A673 (cell line): Measurements from ENCODE around the gene MT2A. TPM values are rescaled to one million over a fixed set of nuclear protein-coding genes. Genes with fewer than 3 reads are reported as not detected.

ENCODE experiments used
- BruUV-seq: library from RNA; stranded (reverse); fragments of 400-500 nt; replicated peaks from 2 replicates; lab custom pipeline; 2021; lab: Mats Ljungman, UMichigan
- CTCF ChIA-PET: fragments of 300-600 bp; sonication (Branson Sonifier 250); formaldehyde crosslinking; loops from one replicate; lab custom pipeline; 2022; ENCODE audit warnings: antibody characterized with exemption; lab: Charles Lee
- POLR2A ChIA-PET: fragments of 300-600 bp; sonication (Branson Sonifier 250); formaldehyde crosslinking; loops from one replicate; lab custom pipeline; 2022; ENCODE audit warnings: antibody characterized with exemption; ENCODE audit not compliant: low non-redundant PET; lab: Charles Lee
- DNase-seq: peaks from one replicate; pipeline ENCODE4 v3.0.0-alpha.2; 2015; ENCODE audit warnings: low spot score
- H3K27ac ChIP-seq: fragments of 200-600 bp; sonication (generic); 2 replicates; pipeline ENCODE4 v1.5.1; 2016; ENCODE audit warnings: mixed run types, low read depth, mild to moderate bottlenecking, mixed read lengths, antibody characterized with exemption, low read length; ENCODE audit not compliant: poor library complexity, severe bottlenecking
- H3K27me3 ChIP-seq: fragments of 200-600 bp; sonication (generic); replicated peaks from 2 replicates; pipeline ENCODE4 v1.6.1; 2017; ENCODE audit warnings: mixed run types, low read depth, mild to moderate bottlenecking, mixed read lengths, antibody characterized with exemption, low read length; ENCODE audit not compliant: insufficient read depth, poor library complexity
- H3K36me3 ChIP-seq: fragments of 200-600 bp; sonication (generic); 2 replicates; pipeline ENCODE4 v1.6.1; 2016; ENCODE audit warnings: mixed run types, mild to moderate bottlenecking, mixed read lengths, antibody characterized with exemption, low read length; ENCODE audit not compliant: insufficient read depth, poor library complexity, severe bottlenecking
- H3K4me1 ChIP-seq: fragments of 200-600 bp; sonication (generic); 2 replicates; pipeline ENCODE4 v1.6.1; 2017; ENCODE audit warnings: mixed run types, mild to moderate bottlenecking, mixed read lengths, antibody characterized with exemption, low read length; ENCODE audit not compliant: insufficient read depth, poor library complexity, severe bottlenecking
- H3K4me3 ChIP-seq: fragments of 200-600 bp; sonication (generic); 2 replicates; pipeline ENCODE4 v1.5.1; 2016; ENCODE audit warnings: low read depth, mixed run types, mild to moderate bottlenecking, mixed read lengths, low read length; ENCODE audit not compliant: poor library complexity, severe bottlenecking
- H3K9me3 ChIP-seq: fragments of 200-600 bp; sonication (generic); 2 replicates; pipeline ENCODE4 v1.6.1; 2016; ENCODE audit warnings: mixed run types, low read depth, mild to moderate bottlenecking, mixed read lengths, antibody characterized with exemption, low read length; ENCODE audit not compliant: poor library complexity, severe bottlenecking
- CTCF ChIP-seq: fragments of 300-800, 200-600 bp; sonication (generic); conservative IDR thresholded peaks from 2 replicates; pipeline ENCODE4 v1.5.1; 2017; ENCODE audit warnings: low read depth, mild to moderate bottlenecking, antibody characterized with exemption, low read length, moderate library complexity, mixed read lengths
- EZH2 ChIP-seq: fragments of 200-600 bp; sonication (generic); IDR thresholded peaks from 2 replicates; pipeline ENCODE4 v1.6.1; 2017; ENCODE audit warnings: borderline replicate concordance, low read depth, mild to moderate bottlenecking, mixed read lengths, antibody characterized with exemption, low read length; ENCODE audit not compliant: poor library complexity, severe bottlenecking
- intact Hi-C: fragments of 100-400 bp; cut with micrococcal nuclease; formaldehyde crosslinking; loops from one replicate; pipeline ENCODE4 v1.10.0; 2022; ENCODE audit not compliant: unreplicated experiment
- total RNA-seq: library from RNA; stranded (reverse); gene quantifications from 2 replicates; pipeline ENCODE4 v1.2.3, GENCODE V29; 2021

The MT2A gene
- total RNA-seq, 1 experiment from 2014 or later: 218 TPM

GRCh38 chr16:56591377-56592060 lies 16.9 kb upstream of the MT2A start:
- BruUV-seq: no TSS peak
- Histone ChIP-seq H3K27me3 (peaks cover 24% of the 10 kb centered on the region), H3K9me3 (no peaks in the 10 kb centered on the region), H3K36me3 (no peaks in the 10 kb centered on the region), H3K4me3 (no peak overlapping the region), H3K4me1 (no peaks in the 10 kb centered on the region), H3K27ac (no peak overlapping the region)
- no peak for DNase-seq
- no peak for TF ChIP-seq EZH2
- no peak for TF ChIP-seq CTCF
- intact Hi-C loops: no loop called here
- ChIA-PET POLR2A (no interaction called here), CTCF (interaction anchor here (0.6 kb wide), 1 partner anchor 228 kb away, joined by 3 read pairs; no protein-coding TSS in a partner anchor)

DNA sequence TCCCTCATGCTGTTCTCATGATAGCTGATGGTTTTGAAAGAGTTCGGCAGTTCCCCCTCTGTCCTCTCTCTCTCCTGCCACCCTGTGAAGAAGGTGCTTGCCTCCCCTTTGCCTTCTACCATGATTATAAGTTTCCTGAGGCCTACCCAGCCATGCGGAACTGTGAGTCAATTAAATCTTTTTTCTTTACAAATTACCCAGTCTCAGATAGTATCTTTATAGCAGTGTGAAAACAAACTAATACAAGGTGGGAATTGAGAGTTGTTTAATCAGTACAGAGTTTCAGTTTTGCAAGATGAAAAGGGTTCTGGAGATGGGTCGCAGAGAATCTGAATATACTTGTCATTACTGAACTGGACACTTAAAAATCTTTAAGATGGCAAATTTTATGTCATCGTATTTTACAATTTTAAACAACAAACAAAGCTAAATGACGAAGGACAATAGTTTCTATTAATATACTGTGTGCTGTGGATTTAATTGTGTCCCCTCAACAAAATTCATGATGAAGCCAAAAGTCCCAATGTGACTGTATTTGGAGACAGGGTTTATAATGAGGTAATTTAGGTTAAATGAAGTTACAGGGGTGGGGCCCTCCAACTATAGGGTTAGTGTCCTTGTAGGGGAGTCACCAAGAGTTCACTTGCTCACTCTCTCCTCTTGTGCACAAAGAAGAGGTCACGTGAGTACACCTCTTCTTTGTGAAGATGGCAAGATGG lies 14.7 kb upstream of the MT2A start:
- TF ChIP-seq CTCF (no peak), EZH2 (no peak)
- Histone ChIP-seq H3K36me3 (no peaks in the 10 kb centered on the region), H3K4me3 (no peak overlapping the region), H3K4me1 (no peaks in the 10 kb centered on the region), H3K9me3 (no peaks in the 10 kb centered on the region), H3K27me3 (peaks cover 15% of the 10 kb centered on the region), H3K27ac (no peak overlapping the region)
- BruUV-seq: no TSS peak
- intact Hi-C loops: no loop called here
- ChIA-PET POLR2A (no interaction called here), CTCF (no interaction called here)
- DNase-seq: no peak

- Histone ChIP-seq H3K9me3 (no peaks in the 10 kb centered on the region), H3K27me3 (peaks cover 9% of the 10 kb centered on the region), H3K4me3 (no peak overlapping the region), H3K27ac (no peak overlapping the region), H3K4me1 (no peaks in the 10 kb centered on the region), H3K36me3 (no peaks in the 10 kb centered on the region)
- DNase-seq: no peak
- no TSS peak for BruUV-seq
- POLR2A ChIA-PET: no interaction called here
- intact Hi-C loops: no loop called here
- CTCF ChIA-PET: no interaction called here
- no peak for TF ChIP-seq CTCF
- TF ChIP-seq EZH2: no peak
These were observed 14.1 kb upstream of the MT2A start for GRCh38 chr16:56594292-56594619.
